Measurements from ENCODE around the gene GPAM. TPM values are rescaled to one million over a fixed set of nuclear protein-coding genes. Genes with fewer than 3 reads are reported as not detected.

GPAM gene
- total and polyA plus RNA-seq, 2 of the 8 experiments (the other 6 are each of a cell fraction or from before 2014, with no cell fraction given): 5.5 to 15.5 TPM

GRCh38 chr10:112216151-112216550 is 32.6 kb upstream of the GPAM start (continued):
- TF ChIP-seq RNF2 (IDR thresholded peaks at IDR 0.05; ENCODE audit: borderline replicate concordance, low read depth, low read length, missing control alignments, poor library complexity, severe bottlenecking): no peak
- TF ChIP-seq SIN3A (conservative IDR thresholded peaks at IDR 0.05 in 1 of 2, IDR thresholded peaks at IDR 0.05 in 1 of 2; ENCODE audit: low read depth in 1 of 2, low read length in 2 of 2): no peak
- TF ChIP-seq USF2 (IDR thresholded peaks at IDR 0.05; ENCODE audit: low read length): no peak

Measured in H1 (cell line).